ENCODE measurements around the gene AQR.

DNA sequence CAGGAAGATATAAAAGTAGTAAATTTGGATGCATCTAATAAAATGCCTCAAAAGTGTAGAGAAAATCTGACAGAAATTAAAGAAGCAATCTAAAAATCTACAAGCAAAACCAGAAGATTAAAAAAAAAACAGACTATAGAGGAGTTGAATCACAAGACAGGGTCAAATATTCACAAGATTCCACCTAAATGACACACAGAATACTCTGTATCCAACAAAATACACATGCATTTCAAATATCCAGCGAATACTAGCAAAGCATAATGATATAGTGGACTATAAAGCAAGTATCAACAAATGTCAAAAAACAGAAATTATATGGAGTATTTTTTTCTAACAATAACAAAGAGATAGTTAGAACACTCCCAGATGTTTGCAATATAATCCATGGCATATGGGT lies 153.7 kb downstream of the AQR start:
- TF ChIP-seq CTCF (IDR thresholded peaks at IDR 0.05; ENCODE audit: insufficient read depth, low read length) (no peak), GABPA (IDR thresholded peaks at IDR 0.05; ENCODE audit: low read depth) (no peak)

Measured in HL-60 (cell line).